Measurements from ENCODE around the gene NKAIN2.
"Not testable (repeated sequence)": the region's sequence is repeated elsewhere in the genome, so short reads cannot be mapped to it uniquely, and the experiment has no call there.

Gene NKAIN2

DNA sequence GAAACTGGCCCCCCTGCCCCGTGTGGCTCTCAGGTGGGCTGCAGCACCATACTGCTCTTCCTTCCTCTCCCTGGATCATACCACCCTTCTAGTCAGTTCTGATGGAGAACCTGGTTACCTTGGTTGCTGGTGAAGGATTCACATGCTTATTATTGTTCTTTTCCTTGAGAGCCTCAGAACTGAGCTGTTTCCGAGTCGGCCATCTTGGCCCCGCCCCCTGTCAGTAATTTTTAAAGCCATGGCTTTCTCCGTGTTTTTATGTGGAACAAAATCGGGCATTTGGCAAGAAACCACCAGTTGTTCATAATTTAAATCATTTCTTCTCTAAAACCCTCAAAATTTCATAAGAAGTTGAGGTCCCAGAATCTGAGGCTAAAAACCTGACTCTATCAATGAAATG, 493.8 kb downstream of the NKAIN2 start:
- no peak for DNase-seq (ENCODE audit: low read depth in 2 of 2, low spot score in 1 of 2)

DNA sequence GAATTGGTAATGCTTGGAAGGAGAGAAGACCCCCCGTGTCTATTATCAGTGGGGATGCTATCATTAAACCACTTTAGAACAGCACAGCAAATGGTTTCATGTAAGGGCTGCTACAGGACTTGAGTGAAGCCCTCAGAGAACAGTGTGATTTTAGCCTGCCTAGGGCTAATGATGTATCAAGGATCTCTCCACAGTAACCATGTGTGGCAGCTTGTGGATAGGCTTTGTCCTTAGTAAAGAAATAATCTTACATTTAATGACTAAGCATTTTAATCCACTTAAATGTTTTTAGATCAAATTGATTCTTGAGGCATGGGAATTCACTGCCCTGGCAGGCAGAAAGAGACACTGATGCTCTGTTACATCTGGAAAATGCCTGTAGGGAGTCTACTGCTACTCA, 495.1 kb downstream of the NKAIN2 start:
- no peak for DNase-seq (ENCODE audit: low read depth in 2 of 2, low spot score in 1 of 2)

DNA sequence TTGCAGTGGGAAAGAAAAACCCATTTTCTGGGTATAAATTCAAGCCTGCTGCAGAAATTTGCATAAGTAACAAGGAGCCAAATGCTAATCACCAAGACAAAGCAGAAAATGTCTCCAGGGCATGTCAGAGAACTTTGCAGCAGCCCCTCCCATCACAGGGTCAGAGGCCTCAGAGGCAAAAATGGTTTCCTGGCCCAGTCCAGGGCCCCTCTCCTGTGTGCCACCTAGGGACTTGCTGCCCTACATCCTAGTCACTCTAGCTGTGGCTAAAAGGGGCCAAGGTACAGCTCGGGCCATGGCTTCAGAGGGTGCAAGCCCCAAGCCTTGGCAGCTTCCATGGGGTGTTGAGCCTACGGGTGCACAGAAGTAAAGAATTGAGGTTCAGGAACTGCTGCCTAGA, 497.2 kb downstream of the NKAIN2 start:
- DNase-seq (ENCODE audit: low read depth in 2 of 2, low spot score in 1 of 2) = not testable (repeated sequence)

DNA sequence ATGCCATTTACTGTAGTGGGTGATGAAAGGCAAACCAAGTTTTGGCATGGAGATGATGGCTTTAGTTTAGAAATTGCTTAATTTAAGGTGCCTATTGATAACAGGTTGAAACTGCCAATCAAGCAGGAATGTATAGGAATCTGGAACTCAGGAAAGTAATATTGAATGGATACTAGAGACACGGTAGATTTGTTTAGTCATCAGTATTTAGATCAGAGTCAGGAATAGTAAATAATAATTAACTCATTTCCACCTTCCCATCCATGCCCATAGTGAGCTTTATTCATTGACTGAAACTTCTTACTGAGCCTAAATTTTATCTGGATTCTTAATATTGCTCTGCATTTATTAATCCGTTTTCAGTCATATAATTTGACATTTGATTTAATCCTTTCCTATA, 500.3 kb downstream of the NKAIN2 start:
- DNase-seq (ENCODE audit: low read depth in 2 of 2, low spot score in 1 of 2) = no peak

DNA sequence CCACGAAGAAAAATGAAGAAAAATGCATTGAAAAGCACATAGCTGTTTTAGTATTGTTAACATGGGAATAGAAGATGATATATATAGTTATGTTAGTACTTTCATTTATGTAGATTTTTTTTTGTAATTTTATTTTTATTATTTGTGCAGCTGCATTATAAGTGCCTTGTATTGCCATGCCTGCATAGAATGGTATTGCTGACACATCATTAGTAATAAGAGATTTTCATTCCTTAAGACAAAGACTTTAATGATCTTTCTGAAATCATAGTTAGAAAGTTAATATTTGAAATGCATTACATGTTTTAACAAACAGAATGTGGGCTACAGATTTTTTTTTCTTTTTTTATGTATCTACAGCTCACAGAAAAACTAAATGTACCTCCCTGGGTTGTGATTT, 506.5 kb downstream of the NKAIN2 start:
- DNase-seq (ENCODE audit: low read depth in 2 of 2, low spot score in 1 of 2) = no peak

DNA sequence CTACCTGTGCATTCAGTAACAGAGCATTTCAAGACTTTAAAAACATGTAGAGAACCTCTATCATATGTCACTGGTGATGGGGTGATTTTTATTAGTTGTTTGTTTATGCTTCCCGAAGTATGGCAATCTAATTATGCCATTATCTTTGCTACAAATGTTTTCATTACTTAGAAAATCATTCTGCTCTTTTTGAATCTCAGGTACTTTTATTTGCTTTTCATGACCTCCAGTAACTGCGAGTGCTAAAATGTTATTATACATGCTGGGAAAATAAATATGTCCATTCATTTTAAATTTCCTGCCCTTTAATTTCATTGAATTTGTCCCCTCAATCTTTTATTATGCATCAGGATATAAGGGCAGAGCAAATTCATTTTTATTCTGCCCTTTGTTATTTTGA, 515.7 kb downstream of the NKAIN2 start:
- DNase-seq (ENCODE audit: low read depth in 2 of 2, low spot score in 1 of 2) = no peak

DNA sequence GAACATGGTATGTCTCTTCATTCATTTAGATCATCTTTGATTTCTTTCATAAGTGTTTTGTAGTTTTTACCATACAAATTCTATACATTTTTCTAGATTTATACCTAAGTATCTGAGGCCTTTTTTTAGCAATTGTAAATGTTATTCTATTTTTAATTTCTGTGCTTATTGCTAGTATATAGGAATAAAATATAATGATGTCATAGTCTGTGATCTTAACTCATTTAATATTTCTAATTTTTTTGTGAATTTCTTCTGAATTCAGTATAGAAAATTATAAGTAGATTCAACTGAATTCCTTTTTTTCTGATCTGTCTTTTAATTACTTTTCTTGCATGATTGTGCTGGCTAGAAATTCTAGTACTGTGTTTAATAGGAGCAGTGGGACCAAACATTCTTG, 520.6 kb downstream of the NKAIN2 start:
- no peak for DNase-seq (ENCODE audit: low read depth in 2 of 2, low spot score in 1 of 2)

DNA sequence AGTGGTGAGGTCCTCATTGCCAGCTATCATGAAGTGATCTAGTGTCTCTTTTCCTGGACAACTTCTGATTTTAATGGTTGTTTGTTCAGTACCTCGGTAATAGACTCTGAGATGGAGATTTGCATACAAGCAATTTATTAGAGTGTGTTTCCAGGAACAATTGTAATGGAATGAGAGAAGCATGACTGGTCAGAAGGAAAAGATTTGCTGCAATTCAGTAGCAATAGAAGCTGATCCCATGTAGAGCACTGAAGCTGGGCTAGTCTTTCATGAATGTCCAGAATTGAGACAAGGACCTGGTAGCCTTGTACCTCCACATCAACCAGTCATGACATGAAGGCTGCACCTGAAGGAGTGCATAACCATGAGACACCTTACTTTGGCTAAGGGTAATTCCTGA, 526.5 kb downstream of the NKAIN2 start:
- DNase-seq (ENCODE audit: low read depth in 2 of 2, low spot score in 1 of 2) = no peak

DNA sequence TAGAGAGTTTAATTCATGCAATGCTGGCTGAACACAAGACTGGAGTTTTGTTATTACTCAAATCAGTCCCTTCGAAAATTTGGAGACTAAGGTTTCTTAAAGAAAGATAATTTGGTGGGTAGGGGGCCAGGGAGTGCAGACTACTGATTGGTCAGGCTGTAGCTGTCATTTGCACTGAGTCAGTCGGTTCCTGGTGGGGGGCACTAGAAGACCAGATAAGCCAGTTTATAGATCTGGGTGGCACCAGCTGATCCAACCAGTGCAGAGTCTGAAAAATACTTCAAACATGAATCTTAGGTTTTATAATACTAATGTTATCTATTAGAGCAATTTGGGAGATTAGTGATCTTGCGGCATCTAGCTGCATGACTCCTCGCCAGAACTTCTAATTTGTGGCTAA, 530.7 kb downstream of the NKAIN2 start:
- DNase-seq (ENCODE audit: low read depth in 2 of 2, low spot score in 1 of 2) = no peak

DNA sequence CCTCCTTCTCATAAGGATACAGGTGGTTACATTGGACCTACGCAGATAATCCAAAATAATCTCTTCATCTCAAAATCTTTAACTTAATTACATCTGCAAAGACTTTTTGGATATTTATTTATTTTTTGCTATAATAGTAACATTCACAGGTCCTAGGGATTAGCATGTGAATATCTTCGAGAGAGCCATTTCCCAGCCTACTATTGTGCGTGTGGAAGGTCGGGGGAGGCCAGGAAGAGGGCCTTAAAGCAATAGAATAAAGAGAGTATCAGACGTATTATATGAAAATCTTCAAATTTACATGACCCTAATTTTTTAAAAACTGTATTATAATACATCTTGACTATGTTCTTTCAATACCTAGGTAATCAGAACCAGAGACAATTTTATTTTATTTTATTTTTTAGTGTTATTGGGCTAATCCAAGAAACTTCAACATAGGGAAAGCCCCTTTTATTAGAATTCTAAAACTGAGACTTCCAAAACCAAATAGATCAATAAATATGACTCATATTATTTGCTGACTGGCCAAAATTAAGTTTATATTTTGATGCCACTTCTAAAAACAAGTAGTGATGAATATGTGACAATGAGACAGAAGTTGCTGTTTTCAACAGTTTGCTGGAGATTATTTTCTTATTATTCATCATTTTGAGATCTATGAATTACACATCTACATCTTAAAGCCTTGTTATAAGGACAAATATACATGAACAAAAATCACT, 536.1 kb downstream of the NKAIN2 start:
- no peak for DNase-seq (ENCODE audit: low read depth in 2 of 2, low spot score in 1 of 2)

DNA sequence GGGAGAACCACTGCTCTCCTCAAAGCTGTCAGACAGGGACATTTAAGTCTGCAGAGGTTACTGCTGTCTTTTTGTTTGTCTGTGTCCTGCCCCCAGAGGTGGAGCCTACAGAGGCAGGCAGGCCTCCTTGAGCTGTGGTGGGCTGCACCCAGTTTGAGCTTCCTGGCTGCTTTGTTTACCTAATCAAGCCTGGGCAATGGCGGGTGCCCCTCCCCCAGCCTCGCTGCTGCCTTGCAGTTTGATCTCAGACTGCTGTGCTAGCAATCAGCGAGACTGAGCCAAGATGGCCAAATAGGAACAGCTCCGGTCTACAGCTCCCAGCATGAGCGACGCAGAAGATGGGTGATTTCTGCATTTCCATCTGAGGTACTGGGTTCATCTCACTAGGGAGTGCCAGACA, 544.7 kb downstream of the NKAIN2 start:
- DNase-seq (ENCODE audit: low read depth in 2 of 2, low spot score in 1 of 2) = not testable (repeated sequence)

DNA sequence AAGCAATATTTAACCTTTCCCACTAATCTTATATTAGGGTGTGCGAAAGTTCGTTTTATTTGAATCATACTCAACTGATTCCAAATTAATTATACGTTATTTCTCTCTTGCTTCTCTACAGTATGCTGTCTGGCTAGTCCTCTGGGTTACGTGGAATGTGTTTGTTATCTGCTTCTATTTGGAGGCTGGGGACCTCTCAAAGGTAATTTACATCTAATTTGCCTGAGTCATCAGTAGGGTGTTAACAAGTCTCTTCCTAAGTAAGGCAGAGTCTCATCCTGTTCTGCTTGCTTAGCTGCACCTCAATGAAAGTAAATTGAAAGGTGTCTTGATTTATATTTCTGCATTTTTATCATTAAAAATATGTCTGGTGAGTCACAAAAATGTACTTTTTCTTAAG, 551.5 kb downstream of the NKAIN2 start:
- DNase-seq (ENCODE audit: low read depth in 2 of 2, low spot score in 1 of 2) = no peak

DNA sequence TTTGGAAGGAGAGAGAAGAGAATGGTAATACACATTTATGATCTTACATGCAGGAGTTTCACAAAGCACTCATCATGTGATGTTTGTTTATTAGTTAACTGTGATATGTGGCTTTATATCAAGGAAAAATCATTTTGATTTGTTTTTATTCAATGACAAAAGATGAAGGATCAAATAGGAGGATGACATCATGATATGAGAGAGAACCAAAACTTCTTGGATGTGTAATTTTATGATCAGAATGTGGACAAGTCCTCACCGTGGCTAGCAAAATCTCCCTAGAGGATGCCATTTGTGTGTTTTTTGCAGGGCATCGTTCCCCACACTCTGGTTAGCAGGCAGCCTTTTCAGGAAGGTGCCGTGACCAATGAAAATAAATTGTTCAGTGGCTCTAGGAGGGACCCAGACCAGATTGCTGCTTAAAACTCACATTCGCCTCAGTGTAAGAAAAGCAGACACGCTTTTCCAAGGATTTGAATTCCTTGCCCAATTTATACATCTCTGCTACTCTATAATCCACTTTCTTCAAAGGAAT, 552.7 kb downstream of the NKAIN2 start:
- no peak for DNase-seq (ENCODE audit: low read depth in 2 of 2, low spot score in 1 of 2)

DNA sequence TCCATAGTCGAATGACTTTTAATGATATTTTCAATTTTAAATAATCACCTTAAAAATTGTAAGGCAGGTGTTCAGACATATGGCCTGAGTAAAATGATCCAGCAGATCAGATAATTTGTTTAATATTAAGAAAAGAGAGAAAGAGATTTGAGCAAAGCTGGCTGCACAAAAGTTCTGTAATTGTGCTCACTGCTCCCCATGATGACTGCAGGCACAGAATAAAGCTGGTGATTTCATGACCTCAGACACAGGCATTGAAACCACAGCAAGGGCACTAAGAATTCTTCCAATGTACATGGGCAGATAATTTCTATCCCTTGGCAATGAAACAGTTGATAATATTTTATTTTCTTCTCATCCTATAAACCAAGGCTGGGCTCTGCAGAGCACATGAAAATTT, 553.1 kb downstream of the NKAIN2 start:
- DNase-seq (ENCODE audit: low read depth in 2 of 2, low spot score in 1 of 2) = no peak

DNA sequence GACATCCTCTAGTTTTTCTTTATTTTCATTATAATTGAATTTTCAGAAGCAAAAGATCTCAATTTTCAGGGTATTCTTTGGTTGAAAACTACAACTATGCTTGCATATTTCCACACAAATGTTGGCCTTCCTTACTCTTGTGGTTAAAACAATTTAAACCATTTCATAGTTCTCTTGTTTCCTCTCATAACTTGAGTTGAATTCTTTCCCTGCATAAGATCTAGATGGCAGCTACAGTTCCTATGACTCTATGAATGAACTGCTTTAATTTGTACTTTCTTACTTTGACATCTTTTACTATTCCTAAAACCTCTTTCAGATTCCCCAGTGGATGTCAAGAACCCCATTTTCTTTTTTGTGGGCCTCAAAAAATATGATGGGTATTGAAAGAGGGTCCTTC, 564.5 kb downstream of the NKAIN2 start:
- DNase-seq (ENCODE audit: low read depth in 2 of 2, low spot score in 1 of 2) = no peak

DNA sequence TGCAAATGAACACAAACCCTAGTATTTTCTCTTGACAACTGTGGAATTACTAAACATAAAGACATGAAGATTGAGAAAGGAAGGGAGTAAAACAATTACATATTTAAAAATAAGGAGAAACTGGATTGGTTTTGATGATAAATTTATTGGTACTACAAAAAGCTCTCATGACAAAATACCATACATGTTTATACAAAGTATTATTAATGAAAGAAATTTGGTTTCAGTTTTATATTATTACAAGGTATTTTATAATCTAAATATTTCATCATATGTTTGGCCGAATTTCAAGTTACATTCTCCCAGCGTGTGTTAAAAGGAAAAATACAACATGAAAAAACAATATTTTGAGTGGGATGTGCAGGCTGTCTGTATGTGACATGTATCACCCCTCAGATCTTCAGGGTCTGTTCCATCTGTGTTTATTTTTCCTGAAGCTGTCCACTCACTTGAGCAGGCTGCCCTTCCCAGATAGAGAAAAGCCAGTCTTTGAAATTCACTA, 568.4 kb downstream of the NKAIN2 start:
- no peak for DNase-seq (ENCODE audit: low read depth in 2 of 2, low spot score in 1 of 2)

DNA sequence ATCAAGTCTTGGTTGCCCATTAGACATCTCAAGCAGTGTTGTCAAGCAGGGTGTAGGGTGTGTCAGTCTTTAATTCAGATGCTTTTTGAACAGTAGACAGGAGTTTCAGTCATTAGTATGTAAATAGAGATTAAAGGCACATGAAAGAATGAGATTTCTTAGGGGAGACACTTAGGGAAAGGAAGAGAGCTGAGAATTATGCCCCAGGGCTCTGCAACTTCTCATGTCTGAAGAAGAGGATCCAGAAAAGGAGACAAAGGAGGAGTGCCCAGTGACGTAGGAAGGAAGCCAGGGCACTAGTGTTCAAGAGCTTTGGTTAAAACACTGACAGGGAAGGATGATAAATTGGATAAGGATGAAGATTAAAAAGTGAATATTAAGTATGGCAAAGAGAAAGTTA, 569.7 kb downstream of the NKAIN2 start:
- no peak for DNase-seq (ENCODE audit: low read depth in 2 of 2, low spot score in 1 of 2)

DNA sequence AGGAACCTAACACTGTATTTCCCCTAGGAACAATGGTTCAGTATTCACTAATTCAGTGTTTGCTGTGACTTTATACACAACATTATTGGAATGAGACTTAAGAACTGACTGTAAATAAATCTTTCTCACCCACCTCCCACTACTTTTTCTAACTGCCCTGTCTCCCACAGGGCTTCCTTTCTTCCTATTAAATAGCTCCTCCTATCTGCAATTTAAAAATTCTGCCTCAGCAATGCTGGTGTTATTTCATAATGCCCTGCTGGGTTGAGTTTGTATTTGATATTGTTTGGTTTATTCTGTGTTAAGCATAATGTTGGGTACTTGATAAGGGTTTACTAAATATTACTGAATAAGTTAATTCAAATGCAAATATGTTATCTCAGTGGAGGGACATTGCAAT, 585.5 kb downstream of the NKAIN2 start:
- no peak for DNase-seq (ENCODE audit: low read depth in 2 of 2, low spot score in 1 of 2)

DNA sequence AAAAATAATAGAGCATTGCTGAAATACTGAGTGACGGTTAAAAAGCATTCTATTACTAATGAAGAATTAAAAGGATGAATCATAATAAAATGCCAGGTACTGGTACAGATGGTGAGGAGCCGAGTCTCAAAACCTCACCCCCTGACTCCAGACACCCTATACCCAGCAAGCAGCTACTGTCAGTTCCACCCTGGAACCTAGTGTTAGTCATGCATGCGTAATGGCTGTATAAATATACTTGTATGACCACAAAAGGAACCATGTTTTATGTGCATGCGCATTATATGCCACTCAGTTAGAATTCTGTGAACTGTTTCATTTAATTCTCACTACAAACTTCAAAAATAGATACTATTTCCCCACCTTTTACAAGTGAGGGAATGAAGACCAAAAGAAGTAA, 589.9 kb downstream of the NKAIN2 start:
- DNase-seq (ENCODE audit: low read depth in 2 of 2, low spot score in 1 of 2) = no peak

DNA sequence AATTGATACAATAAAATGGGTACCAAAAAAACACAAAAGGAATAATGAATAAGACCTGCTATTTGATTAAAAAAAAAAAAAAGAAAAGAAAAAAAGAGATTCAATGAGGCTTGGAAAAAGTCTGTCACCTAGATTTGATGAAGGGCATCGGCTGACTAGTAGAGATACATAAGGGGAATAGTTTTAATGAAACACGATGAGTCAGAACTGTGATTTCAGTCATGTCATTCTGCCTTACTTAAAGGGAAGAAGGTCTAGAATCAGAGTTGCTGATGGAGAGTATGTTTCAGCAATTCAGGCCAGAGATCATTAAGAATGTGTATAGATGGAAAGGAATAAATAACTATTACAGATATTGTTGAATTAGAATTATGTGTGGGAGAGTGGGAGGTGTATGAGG, 592.7 kb downstream of the NKAIN2 start:
- no peak for DNase-seq (ENCODE audit: low read depth in 2 of 2, low spot score in 1 of 2)

DNA sequence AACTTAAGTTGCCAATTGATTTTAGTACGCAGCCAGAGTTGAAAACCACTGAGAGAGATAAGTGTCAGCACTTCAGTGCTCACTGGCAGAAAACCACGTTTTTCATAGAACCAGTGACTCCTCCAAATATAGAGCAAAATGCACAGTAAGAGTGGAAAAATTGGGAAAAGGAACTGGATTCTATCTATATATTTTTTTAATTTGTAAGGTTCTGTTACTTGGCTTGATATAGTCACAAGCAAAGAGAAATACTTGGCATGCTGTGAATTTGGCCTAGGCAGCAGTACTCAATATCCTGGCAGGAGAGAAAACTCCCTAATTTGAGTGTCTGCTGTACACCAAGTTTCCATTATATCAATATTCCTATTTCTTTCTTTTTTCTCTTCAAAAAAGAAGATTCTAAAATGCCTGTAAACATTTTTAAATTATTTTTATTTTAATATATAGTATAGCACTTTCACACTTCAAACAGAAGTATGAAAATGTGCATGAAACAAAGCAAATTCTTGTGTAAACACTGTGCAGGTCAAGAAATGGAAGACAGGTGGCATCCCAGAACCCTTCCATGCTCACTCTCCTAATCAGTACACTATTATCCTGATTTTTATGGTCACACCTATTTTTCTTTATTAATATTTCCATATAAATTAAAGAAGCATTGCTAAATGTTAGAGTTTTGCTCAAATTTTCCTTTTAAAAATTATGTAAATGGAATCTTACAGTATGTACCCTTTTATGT, 596.8 kb downstream of the NKAIN2 start:
- no peak for DNase-seq (ENCODE audit: low read depth in 2 of 2, low spot score in 1 of 2)

DNA sequence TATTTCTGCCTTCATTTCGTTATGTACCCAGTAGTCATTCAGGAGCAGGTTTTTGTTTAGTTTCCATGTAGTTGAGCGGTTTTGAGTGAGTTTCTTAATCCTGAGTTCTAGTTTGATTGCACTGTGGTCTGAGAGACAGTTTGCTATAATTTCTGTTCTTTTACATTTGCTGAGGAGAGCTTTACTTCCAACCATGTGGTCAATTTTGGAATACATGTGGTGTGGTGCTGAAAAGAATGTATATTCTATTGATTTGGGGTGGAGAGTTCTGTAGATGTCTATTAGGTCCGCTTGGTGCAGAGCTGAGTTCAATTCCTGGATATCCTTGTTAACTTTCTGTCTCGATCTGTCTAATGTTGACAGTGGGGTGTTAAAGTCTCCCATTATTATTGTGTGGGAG, 606.8 kb downstream of the NKAIN2 start:
- not testable (repeated sequence) for DNase-seq (ENCODE audit: low read depth in 2 of 2, low spot score in 1 of 2)
